Measurements from ENCODE around the gene NOL11.
"Not testable (repeated sequence)": the region's sequence is repeated elsewhere in the genome, so short reads cannot be mapped to it uniquely, and the experiment has no call there.

NOL11 gene

GRCh38 chr17:67689534-67690177, 28.1 kb upstream of the NOL11 start:
- peak; percentile 57 for TF ChIP-seq CTCF (IDR thresholded peaks at IDR 0.05; ENCODE audit: insufficient read depth, low read depth, low read length, missing control alignments)
- H3K4me3 ChIP-seq (ENCODE audit: low read depth, low read length): no peak overlapping the region
- DNase-seq (ENCODE audit: low read depth): peak; percentile 87

- DNase-seq (ENCODE audit: low read depth): no peak
- no peak overlapping the region for H3K4me3 ChIP-seq (ENCODE audit: low read depth, low read length)
- no peak for TF ChIP-seq CTCF (IDR thresholded peaks at IDR 0.05; ENCODE audit: insufficient read depth, low read depth, low read length, missing control alignments)
Observed at GRCh38 chr17:67693811-67694210, 23.9 kb upstream of the NOL11 start.

- DNase-seq (ENCODE audit: low read depth): no peak
- no peak for TF ChIP-seq CTCF (IDR thresholded peaks at IDR 0.05; ENCODE audit: insufficient read depth, low read depth, low read length, missing control alignments)
Observed at GRCh38 chr17:67696347-67696746, 21.4 kb upstream of the NOL11 start.

GRCh38 chr17:67696853-67697498, 20.8 kb upstream of the NOL11 start:
- no peak for DNase-seq (ENCODE audit: low read depth)
- H3K4me3 ChIP-seq (ENCODE audit: low read depth, low read length): no peak overlapping the region
- TF ChIP-seq CTCF (IDR thresholded peaks at IDR 0.05; ENCODE audit: insufficient read depth, low read depth, low read length, missing control alignments): no peak

More at GRCh38 chr17:67696347-67696746, 21.4 kb upstream of the NOL11 start:
- H3K4me3 ChIP-seq (ENCODE audit: low read depth, low read length): no peak overlapping the region

- no peak for DNase-seq (ENCODE audit: low read depth)
- H3K4me3 ChIP-seq (ENCODE audit: low read depth, low read length): no peak overlapping the region
- TF ChIP-seq CTCF (IDR thresholded peaks at IDR 0.05; ENCODE audit: insufficient read depth, low read depth, low read length, missing control alignments): no peak
Observed at GRCh38 chr17:67700037-67700724, 17.6 kb upstream of the NOL11 start.

GRCh38 chr17:67700725-67701119, 17.0 kb upstream of the NOL11 start:
- TF ChIP-seq CTCF (IDR thresholded peaks at IDR 0.05; ENCODE audit: insufficient read depth, low read depth, low read length, missing control alignments): no peak
- no peak for DNase-seq (ENCODE audit: low read depth)
- H3K4me3 ChIP-seq (ENCODE audit: low read depth, low read length): no peak overlapping the region

- not testable (repeated sequence) for H3K4me3 ChIP-seq (ENCODE audit: low read depth, low read length); DNase-seq (ENCODE audit: low read depth)
Observed at GRCh38 chr17:67702861-67703260, 14.9 kb upstream of the NOL11 start.

Data from GM12865 (cell line).